GM12865 (cell line): ENCODE results near the gene ABCB9.
A peak's percentile ranks its signal among the peaks of the same experiment; 100 is the strongest.
"Not testable (repeated sequence)": the region's sequence is repeated elsewhere in the genome, so short reads cannot be mapped to it uniquely, and the experiment has no call there.

ENCODE experiments used
- DNase-seq: peaks from one replicate; pipeline ENCODE4 v3.0.0; 2010; ENCODE audit warnings: low read depth
- H3K4me3 ChIP-seq: 2 replicates; pipeline ENCODE4 v1.5.1; 2011; ENCODE audit warnings: mild to moderate bottlenecking, low read depth, low read length, control low read depth
- CTCF ChIP-seq: IDR thresholded peaks from 2 replicates; pipeline ENCODE4 v1.5.1; 2011; ENCODE audit warnings: low read length, control low read depth, low read depth, inconsistent platforms; ENCODE audit not compliant: insufficient read depth; ENCODE audit errors: missing control alignments

ABCB9 gene

GRCh38 chr12:122965851-122966742 is at the start of gene ABCB9:
TSS of gene ABCB9 (minus strand) at chr12:122966463. CDS start at chr12:122960235, 6,228 bp downstream.
- no peak for TF ChIP-seq CTCF
- H3K4me3 ChIP-seq: peak within 1 kb of the TSS; percentile 22
- peak; percentile 91 for DNase-seq

GRCh38 chr12:123014473-123014872 is 48.2 kb upstream of the ABCB9 start:
- DNase-seq: not testable (repeated sequence)

GRCh38 chr12:123013185-123014095 is 47.2 kb upstream of the ABCB9 start:
- no peak for TF ChIP-seq CTCF
- no peak overlapping the region for H3K4me3 ChIP-seq
- no peak for DNase-seq

More at GRCh38 chr12:123014473-123014872, 48.2 kb upstream of the ABCB9 start:
- H3K4me3 ChIP-seq: not testable (repeated sequence)

GRCh38 chr12:123011701-123012100 is 45.4 kb upstream of the ABCB9 start:
- no peak for DNase-seq
- no peak for TF ChIP-seq CTCF
- no peak overlapping the region for H3K4me3 ChIP-seq

- H3K4me3 ChIP-seq: no peak overlapping the region
- TF ChIP-seq CTCF: no peak
- no peak for DNase-seq
These were observed 44.4 kb upstream of the ABCB9 start for GRCh38 chr12:123010681-123011080.

- H3K4me3 ChIP-seq: no peak overlapping the region
- no peak for DNase-seq
- TF ChIP-seq CTCF: no peak
These were observed 43.8 kb upstream of the ABCB9 start for GRCh38 chr12:123010110-123010509.

GRCh38 chr12:123006977-123007376 is 40.7 kb upstream of the ABCB9 start:
- DNase-seq: no peak
- no peak for TF ChIP-seq CTCF
- H3K4me3 ChIP-seq: no peak overlapping the region
